MM.1S (cell line): ENCODE data around the gene TTC28.

Source experiments
- EZH2phosphoT487 ChIP-seq: fragments of 300-600 bp; sonication (generic); IDR thresholded peaks from 2 replicates; pipeline ENCODE4 v1.6.1; 2018; ENCODE audit warnings: antibody characterized with exemption, low read length
- TF ChIP-seq, protein P1 (sequence below): fragments of 300-600 bp; sonication (generic); IDR thresholded peaks from 2 replicates; pipeline ENCODE4 v1.5.1; 2016; ENCODE audit warnings: antibody characterized with exemption, low read length, mixed read lengths

DNA sequence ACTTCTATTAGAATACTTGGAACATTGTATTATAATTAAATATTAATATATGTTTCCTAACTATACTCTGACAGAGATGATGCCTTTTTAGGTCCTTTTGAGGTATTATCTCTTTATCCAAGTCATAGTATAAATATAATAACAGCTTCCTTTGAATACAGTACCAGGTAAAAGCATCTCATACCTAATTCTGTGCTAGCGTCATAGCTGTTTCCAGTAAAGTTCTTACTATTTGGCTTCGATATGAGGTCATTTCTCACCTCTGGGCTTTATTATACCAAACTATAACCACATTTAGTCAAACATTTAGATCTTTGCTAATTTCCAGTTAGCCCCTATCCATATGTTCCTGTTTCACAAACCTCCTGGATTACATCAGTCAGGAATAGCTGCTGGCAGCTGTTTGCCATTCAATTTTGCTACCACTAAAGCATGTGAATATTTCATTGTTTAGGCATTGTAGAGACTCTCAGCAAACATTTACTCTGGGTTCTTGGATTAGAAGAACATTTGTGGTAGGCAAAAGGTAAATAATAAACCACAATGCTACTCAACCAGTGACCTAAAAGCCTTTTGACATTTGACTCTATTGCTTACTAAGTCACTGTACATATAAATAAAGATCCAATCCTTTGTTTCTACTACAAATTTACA is 255.1 kb downstream of the TTC28 start:
- TF ChIP-seq, protein P1, sequence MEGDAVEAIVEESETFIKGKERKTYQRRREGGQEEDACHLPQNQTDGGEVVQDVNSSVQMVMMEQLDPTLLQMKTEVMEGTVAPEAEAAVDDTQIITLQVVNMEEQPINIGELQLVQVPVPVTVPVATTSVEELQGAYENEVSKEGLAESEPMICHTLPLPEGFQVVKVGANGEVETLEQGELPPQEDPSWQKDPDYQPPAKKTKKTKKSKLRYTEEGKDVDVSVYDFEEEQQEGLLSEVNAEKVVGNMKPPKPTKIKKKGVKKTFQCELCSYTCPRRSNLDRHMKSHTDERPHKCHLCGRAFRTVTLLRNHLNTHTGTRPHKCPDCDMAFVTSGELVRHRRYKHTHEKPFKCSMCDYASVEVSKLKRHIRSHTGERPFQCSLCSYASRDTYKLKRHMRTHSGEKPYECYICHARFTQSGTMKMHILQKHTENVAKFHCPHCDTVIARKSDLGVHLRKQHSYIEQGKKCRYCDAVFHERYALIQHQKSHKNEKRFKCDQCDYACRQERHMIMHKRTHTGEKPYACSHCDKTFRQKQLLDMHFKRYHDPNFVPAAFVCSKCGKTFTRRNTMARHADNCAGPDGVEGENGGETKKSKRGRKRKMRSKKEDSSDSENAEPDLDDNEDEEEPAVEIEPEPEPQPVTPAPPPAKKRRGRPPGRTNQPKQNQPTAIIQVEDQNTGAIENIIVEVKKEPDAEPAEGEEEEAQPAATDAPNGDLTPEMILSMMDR, result no peak
- no peak for TF ChIP-seq EZH2phosphoT487
